Measurements from ENCODE around the gene CACNA1E.

The CACNA1E gene

DNA sequence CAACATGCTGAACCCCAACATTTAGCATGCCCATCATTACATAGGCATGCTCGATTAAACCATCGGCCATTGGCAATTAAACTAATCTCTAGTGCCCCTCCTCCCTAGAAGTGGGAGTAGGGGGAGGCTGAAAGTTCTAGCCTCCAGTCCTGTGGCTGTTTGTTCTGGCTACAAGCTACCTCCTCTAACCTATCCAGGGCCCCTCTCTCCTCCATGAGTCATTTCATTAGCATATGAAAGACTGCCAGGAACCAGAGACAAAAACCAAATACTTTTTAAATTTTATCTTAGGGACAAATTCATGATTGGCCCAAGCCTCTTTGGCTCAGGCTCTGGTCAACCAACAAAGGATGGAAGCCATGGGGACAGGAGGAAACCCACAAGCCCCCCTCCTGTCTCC lies 231.1 kb downstream of the CACNA1E start:
- no peak for FAIRE-seq

DNA sequence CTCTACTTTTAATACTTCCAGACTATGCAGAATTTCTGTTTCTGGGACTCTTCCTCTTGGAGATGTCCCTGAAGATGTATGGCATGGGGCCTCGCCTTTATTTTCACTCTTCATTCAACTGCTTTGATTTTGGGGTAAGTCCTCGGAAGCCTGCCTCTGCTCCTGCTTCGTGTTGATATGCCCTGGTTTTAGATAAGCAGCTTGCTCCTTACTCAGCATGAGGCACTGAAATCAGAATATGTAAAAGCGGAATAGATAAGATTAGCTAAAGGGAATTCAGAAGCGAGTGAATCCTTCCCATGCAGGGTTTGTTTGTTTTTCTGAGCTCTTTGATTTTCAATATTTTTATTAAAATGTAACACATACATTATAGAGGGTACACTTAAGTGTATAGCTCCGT lies 234.7 kb downstream of the CACNA1E start:
- no peak for FAIRE-seq

DNA sequence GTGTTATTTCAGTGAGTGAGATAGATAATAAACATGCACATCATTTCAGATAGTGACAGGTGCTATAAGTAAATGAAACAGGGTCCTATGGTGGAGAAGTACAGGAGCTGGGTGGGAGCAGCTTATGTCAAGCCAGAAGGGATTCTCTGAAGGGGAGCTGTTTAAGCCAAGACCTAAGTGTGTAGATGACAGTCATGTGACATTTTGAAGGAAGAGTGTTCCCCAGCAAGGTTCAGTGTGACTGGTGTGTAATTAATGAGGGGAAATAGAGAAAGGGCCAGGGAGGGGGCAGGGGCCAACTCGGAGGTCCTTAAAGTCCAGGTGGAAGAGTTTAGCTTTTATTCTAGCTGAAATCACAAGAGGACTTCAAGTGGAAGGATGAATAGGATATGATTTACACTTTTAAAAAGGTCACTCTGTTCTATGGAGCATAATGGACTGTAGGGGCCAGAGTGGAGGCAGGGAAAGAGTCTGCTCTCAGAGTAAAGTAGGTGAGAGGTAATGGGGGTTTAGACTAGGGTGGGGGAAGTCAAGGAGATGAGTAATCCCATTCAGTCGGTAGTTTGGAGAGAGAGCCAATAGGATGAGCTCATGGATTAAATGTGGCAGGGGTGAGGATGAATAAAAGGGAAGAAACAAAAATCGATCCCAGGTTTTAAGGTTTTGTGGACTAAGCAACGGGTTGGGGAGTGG lies 243.1 kb downstream of the CACNA1E start:
- no peak for FAIRE-seq

DNA sequence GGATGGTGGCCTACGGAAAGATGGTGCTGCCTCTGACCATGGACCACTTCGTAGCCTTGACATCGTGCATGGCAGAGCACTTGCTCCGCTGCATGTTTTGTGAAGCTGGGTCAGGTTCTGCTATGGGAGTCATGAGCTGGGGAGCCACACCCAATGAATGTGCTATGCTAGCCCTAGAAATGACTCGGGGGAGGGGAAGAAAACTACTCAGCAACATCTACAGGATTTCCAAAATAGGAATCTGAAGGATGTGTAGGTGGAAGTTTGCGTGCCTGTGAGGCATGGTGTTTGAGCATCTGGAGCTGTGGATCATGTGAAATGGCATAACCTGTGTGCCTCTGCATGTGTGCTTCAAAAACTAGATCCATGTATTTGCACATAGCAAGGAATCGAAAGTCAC lies 247.3 kb downstream of the CACNA1E start:
- no peak for FAIRE-seq

DNA sequence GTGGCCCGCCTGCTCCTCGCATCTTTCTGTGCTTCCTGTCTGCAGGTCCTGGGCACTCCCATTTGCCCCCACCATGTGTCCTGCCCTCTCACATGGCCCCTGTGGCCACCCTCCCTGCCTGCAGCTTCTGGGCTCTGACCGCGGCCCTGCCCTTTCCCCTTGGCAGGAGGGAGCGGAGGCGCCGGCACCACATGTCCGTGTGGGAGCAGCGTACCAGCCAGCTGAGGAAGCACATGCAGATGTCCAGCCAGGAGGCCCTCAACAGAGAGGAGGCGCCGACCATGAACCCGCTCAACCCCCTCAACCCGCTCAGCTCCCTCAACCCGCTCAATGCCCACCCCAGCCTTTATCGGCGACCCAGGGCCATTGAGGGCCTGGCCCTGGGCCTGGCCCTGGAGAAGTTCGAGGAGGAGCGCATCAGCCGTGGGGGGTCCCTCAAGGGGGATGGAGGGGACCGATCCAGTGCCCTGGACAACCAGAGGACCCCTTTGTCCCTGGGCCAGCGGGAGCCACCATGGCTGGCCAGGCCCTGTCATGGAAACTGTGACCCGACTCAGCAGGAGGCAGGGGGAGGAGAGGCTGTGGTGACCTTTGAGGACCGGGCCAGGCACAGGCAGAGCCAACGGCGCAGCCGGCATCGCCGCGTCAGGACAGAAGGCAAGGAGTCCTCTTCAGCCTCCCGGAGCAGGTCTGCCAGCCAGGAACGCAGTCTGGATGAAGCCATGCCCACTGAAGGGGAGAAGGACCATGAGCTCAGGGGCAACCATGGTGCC lies 249.1 kb downstream of the CACNA1E start:
- FAIRE-seq: no peak

DNA sequence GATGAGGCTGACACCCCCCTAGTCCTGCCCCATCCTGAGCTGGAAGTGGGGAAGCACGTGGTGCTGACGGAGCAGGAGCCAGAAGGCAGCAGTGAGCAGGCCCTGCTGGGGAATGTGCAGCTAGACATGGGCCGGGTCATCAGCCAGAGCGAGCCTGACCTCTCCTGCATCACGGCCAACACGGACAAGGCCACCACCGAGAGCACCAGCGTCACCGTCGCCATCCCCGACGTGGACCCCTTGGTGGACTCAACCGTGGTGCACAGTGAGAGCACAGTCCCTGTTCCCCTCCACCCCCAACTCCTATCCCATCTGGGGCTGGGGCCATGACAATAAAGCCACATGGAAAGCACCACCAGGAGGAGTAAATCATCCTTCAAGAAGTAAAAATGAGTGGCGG lies 250.2 kb downstream of the CACNA1E start:
- no peak for FAIRE-seq

DNA sequence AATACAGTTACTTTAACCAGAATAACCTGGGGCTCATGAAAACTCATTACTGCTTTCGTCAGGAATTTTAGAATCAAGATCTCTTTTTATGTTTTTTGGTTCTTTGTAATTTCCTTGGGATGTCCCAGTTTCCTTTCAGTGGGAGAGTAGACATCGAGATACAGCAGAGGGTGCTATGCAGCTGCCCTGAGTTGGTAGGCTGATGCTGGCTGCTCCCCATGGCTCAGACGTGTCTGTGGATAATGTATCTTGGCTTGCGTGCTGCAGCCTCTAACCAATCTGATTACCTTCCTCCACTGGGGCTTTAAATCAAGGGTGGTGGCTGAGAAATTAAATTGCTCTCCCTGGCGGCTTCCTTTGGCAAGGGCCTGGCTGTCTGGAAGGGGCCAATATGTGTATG lies 253.7 kb downstream of the CACNA1E start:
- FAIRE-seq: no peak

DNA sequence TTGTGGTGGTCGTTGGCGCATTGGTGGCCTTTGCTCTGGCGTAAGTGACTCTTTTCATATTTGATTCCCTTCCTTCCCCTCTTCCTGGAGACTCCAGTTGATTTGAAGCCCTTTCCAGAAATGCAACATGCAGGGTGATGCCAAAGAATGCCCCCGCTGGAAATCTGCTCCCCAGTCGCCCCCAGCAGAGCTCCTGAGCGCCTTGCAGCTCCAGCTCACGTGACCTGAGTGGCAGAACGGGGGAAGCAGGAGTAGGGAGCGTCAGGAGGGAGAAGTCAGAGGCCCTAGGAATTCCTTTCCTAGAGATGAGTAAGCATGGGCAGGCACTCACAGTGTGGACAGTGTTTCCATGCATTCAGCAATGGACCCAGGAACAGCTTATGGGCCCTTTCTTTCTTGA lies 255.9 kb downstream of the CACNA1E start:
- FAIRE-seq: no peak

DNA sequence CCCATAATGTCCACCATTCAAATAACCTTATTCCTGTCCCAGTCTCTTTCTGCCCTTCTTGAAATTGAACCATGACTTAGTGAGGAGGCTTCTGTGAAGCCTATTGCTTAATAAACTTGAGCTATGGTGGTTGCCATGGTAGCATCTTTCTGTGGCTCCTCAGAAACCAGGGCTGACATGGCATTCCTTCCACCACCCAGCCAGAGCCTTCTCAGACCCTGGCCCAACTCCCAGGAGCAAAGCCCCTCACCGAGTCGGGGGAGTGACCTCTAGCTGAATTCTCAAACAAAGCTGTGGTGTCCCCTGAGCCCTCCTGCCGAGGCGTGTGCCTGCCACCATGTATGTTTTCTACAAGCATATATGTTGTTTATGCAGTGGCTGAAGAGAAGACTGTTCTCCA lies 259.1 kb downstream of the CACNA1E start:
- FAIRE-seq: no peak

DNA sequence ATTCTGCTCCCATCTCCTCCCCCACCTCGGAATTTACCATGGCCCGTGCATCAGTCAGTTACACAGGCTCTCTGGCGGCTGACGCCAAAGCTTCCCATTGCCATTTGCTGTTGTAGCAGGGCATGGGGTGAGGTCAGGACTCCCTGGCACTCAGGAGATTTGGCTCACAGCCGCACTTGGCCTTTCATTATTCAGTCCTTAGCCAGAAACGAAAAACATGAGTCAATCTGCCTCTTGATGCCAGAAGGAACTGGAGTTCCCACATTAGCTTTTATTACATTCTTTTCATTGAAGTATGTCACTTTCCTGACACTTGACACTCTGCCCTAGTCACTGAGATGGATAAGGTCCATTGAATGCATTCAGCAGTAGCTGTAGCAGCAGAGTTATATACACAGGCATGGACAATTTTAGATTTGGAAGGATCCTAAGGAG lies 260.6 kb downstream of the CACNA1E start:
- no peak for FAIRE-seq

DNA sequence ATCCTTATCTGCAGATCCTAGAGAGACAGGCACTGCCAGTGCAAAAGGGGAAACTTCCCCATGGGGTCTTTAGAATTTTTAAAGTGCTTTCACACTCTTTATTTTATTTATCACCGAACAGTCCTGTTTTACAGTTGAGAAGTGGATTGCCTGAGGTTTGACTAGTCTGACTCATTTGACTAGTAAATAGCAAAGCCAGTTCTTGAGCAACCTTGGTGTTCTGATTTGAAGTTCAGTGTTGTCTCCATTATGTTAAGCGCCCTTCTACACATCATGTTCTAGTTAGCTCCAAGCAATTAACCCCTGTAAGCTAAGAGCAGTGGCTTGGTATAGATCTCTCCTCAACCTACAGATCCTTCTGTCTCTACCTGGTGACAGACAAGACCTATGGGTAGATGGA lies 262.9 kb downstream of the CACNA1E start:
- no peak for FAIRE-seq

DNA sequence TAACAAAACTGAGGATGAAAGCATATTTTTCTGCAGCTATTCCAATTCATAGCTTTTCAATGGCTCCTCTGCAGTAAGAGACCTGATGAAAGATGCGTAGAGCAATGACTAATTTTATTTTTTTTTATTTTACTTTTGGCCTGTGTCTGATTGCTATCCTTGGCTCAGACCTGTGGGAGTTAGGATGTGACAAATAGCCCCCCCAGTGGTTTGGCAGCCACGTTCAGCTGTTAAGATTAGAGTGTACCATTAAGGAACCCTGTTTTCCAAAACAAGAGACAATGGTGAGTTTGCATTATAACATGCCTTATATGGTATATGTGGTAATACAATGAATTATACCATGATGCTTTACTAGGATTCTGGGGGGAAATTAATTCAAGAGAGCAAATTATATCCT lies 264.7 kb downstream of the CACNA1E start:
- FAIRE-seq: no peak

DNA sequence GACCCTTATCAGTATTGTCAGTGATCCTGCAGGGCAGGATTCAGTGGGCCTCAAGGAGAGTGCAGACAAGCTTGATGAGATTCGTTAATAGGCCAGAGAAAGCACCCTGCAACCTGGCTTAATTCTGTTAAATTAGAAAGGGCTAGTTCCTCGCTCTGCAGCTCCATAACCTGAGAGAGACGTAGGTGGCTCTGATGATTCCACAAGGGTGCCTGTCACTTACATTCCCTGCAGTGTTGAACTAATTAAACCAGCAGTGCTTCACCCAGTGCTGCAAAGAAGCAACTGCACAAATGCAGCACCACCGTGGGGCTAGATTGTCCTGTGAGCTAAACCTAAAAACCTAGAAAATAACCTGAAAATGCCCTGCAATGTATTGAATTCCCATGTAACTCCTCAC lies 270.8 kb downstream of the CACNA1E start:
- no peak for FAIRE-seq

DNA sequence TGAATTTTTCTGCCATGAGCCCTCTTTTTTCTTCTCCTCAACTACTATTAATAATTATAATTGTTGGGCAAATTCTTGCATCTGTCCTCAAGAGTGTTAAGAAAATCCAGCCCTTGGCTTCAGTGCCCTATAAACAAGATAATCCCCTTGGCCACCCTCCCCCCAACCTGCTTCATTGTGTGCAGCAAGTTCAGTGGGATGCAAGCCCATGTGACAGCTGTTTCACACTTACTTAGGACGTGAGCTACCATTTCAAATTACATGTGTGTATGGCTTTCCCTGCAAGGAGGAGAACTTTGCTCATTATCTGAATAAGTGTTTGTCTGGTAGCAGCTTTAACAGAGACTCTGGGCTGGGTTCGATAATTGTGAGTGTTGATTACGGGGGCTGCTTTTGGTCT lies 276.2 kb downstream of the CACNA1E start:
- no peak for FAIRE-seq

DNA sequence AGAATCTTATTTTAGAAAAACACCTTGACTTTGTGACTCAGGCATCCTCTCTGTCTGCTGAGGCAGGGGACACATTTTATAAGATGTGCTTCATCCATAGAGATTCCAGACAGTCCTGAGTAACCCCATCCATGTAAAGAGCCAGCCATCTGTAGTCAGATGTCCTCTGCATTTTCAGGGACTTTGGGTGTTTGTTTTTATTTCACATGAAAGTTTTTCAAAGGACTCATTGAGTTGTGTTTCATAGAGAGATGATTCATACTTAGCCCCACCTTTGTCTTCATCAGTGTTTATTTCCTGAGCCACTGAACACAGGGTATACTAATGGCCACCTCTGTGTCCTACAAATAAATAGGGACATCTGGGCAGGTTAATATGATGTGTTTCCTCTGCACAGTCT lies 280.4 kb downstream of the CACNA1E start:
- FAIRE-seq: no peak

DNA sequence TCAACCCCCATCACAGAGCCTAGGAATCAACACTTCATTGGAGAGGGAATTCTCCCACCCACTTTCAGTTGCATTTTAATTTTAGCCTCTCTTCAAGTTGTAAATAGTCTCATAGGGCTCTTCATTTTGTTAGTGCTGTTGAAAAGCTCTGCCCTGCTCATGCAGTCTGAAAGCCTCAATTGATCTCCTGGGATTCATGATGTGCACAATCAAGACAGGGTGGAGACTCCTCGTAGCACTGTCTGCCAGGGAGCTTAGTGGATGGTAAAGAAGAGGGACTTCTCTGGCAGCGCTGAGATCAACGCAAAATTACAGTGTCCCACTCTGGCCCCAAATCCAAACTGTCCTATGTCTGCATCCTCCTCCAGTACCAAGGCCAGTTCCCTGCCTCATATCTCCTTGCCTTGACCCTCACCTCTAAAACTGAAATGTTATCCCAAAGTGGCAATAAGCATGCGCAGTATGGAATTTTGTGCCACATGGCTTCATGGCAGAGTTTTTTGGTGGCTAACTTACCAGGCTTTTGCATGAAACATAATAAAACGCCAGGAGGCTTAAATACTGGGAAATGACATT lies 282.2 kb downstream of the CACNA1E start:
- no peak for FAIRE-seq

DNA sequence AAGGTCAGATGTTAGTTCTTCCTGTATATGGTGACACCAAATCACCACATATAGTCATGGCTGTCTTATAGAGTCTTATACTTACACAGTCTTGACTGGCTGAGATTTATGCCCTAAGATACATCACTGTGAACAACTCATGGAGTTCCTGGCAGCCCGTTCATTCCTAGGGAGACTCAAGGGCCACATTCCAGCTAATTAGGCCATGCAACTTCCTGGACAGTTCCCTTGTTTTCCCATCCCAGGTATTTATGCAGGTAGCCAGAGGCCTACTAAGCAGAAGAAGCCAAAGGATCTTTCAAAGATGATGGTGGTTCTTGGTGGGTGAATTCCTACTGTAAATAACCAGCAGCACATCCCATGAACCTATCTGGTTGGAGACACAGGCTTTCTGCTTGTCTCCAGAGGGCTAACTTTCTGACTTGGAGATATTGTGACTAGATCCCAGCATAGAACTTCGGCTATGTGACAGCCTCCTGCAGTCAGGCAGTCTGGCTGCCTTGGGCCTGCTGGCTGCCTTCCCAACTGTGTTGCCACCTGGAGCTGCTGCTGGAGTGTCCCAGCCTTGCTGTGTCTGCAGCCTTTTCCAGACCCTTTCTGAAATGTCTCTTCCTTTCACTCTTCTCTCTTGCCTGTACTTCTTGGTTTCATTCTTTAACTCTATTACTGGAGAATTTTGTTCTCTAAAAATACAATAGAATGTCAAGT lies 283.8 kb downstream of the CACNA1E start:
- FAIRE-seq: no peak

DNA sequence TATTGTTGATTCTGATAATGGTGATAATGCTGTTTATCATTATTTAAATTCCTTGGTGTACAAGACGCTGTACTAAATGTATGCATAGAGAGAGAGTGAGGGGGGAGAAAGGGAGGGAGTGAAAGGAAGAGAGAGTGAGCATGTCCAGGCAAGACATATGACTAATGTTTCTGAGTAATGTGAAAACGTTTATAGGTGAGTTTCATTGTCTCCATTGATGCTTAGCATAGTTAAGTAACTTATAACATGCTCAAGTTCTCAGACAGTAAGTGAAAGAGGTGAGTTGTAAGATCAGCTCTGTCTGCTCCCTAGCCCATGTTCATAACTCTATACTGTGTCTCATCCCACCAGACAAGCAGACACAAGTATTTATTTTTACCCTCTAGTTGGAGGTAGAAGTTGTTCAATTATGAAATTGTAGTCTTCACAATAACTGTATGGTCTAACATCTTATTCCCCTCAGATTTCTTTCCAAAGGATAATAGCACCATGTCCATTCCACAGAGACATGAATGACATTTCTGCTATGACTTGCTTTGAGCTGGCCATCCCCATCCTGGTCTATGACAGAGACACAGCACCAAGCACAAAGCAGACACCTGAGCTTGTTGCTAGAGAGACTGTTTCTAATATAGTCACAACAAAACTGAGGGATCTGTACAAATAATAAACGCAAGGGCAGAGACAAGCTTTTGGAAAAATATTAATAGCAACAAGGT lies 285.1 kb downstream of the CACNA1E start:
- no peak for FAIRE-seq

DNA sequence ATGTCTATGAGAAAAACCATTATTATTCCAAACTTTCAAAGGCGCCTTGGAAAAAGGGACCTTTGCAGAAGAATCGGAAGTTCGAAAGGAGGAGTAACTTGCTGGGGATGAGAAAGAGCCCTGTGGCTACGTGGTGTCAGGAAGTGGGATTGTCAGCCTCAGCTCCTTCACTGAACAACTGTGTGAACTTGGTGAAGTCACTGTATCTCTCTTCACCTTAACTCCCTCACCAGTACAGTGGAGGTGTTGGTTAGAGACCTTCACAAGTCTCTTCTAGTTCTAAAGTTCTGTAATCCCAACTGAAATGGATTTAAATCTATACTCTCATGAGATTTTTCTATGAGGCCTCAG lies 285.6 kb downstream of the CACNA1E start:
- FAIRE-seq: no peak

DNA sequence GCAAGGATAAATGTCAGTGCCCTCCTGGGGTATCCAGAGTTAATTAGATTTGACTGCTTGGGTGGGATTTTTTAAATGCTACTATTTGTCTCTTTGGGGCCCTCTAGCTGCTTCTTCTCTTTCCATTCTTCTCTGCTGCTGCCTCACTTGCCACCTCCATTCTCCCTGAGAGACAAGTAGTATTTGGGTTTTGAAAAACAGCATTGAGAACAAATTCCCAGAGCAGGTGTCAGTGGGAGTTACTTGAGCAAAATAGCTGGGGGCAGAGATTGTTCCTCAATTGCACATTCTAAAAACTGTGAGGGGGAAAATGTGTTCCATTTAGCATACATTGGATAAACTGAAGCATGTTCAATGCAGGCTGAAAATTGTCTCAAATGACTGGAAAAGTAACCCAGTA lies 286.5 kb downstream of the CACNA1E start:
- no peak for FAIRE-seq

DNA sequence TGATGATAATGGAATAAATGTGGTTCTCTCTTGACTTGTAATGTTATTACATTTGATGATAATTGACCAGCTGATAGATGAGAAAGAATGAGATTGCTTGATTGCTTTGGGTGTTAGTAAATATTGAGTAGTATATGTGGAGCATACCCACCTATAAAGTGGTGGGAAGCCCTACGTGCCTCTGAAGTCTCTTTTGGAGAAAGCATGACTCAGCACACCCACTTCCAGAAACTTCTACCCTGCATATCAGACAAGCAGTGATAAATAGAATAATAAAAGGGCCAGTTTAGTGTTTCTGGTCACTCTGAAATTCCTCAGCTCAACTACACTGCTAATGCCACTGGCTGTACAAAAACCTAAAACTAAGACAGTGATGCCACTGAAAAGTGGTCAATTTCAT lies 289.4 kb downstream of the CACNA1E start:
- no peak for FAIRE-seq

DNA sequence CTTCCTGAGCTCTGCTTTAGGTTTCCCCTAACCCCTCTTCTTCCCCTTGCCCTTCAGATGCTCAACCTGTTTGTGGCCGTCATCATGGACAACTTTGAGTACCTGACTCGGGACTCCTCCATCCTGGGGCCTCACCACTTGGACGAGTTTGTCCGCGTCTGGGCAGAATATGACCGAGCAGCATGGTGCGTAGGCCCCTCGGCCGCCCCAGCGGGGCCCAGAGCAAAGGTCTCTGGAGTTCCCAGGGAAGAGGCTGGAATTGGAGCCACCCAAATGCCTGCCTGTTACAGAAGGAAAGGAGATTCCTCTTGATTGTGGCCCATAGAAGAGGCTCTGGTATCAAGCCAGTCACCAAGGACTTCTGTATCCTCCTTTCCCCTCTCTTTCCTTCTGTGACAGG lies 292.7 kb downstream of the CACNA1E start:
- no peak for FAIRE-seq

DNA sequence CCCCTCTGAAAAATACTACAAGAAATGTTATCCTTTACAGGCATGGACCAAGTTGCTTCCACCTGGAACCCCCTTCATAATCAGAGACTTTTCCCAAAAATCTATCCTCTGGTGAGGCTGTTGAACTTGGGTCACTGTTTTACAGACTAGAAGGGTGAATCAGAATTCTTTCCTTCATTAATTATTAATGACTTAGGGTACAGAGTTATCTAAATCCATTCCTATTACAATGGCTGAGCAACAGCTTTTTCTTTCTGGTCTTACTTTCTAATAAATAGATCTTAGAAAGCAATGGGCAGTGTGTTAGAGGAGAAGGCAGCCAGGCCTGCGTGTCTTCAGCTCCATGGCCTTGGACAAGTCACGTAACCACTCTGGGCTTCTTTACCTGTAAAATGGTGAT lies 294.0 kb downstream of the CACNA1E start:
- no peak for FAIRE-seq
